Measurements from ENCODE around the gene SPZ1. TPM values are rescaled to one million over a fixed set of nuclear protein-coding genes. Genes with fewer than 3 reads are reported as not detected.

The SPZ1 gene
- total and polyA plus RNA-seq, 2 donors (not counting 1 experiment from before 2014, with no cell fraction given): not detected

- Histone ChIP-seq H3K36me3 (replicated peaks in 1 of 2; ENCODE audit: control extremely low read depth in 1 of 2, control insufficient read depth in 1 of 2, extremely low read depth in 1 of 2, insufficient read depth in 2 of 2, low read length in 1 of 2) (no peaks in the 10 kb centered on the region), H3K27ac (ENCODE audit: low read length in 2 of 2) (no peak overlapping the region), H3K4me1 (ENCODE audit: control insufficient read depth in 2 of 2, insufficient read depth in 2 of 2, low read length in 2 of 2) (no peaks in the 10 kb centered on the region), H4K20me1 (ENCODE audit: control insufficient read depth, insufficient read depth, low read length, poor library complexity, severe bottlenecking) (no peaks in the 10 kb centered on the region), H2AFZ (ENCODE audit: insufficient read depth, low read depth, low read length, poor library complexity, severe bottlenecking) (no peak overlapping the region), H3K79me2 (ENCODE audit: control insufficient read depth, insufficient read depth, low read length) (no peaks in the 10 kb centered on the region), H3K4me3 (ENCODE audit: control extremely low read depth in 1 of 5, extremely low read depth in 1 of 5, insufficient read depth in 1 of 5, low read depth in 2 of 5, low read length in 4 of 5) (no peak overlapping the region), H3K9ac (ENCODE audit: low read length) (no peak overlapping the region), H3K4me2 (replicated peaks; ENCODE audit: low read depth, low read length, poor library complexity, severe bottlenecking) (no peak overlapping the region), H3K9me3 (ENCODE audit: control extremely low read depth in 1 of 3, control insufficient read depth in 2 of 3, insufficient read depth in 1 of 3, low read length in 2 of 3) (no peaks in the 10 kb centered on the region), H3K27me3 (replicated peaks in 1 of 4; ENCODE audit: control extremely low read depth in 1 of 4, control insufficient read depth in 3 of 4, insufficient read depth in 4 of 4, low read length in 3 of 4) (no peaks in the 10 kb centered on the region)
- no peak for ATAC-seq (ENCODE audit: low read depth)
- H3K4me1 Mint-ChIP-seq: no peaks in the 10 kb centered on the region
- H3K4me3 Mint-ChIP-seq: no peak overlapping the region
- ChIA-PET POLR2A (no interaction called here), CTCF (no interaction called here)
- H3K9me3 Mint-ChIP-seq (ENCODE audit: insufficient read depth): peaks cover 3% of the 10 kb centered on the region
- no CpG with 5 or more reads among the region's 1 CpG for WGBS (ENCODE audit: insufficient coverage)
- H3K27ac Mint-ChIP-seq: no peak overlapping the region
- TF ChIP-seq EZH2 (IDR thresholded peaks at IDR 0.05; ENCODE audit: borderline replicate concordance, insufficient read depth, low read depth, low read length, poor library complexity, severe bottlenecking) (no peak), CTCF (IDR thresholded peaks at IDR 0.05) (no peak)
- DNase-seq: no peak
- H3K27me3 Mint-ChIP-seq: peaks cover 13% of the 10 kb centered on the region
- intact Hi-C loops (cut with micrococcal nuclease): no loop called here
Observed at GRCh38 chr5:80324912-80325311, 5.1 kb downstream of the SPZ1 start.

- no peaks in the 10 kb centered on the region for H3K36me3 ChIP-seq (replicated peaks in 1 of 2; ENCODE audit: control extremely low read depth in 1 of 2, control insufficient read depth in 1 of 2, extremely low read depth in 1 of 2, insufficient read depth in 2 of 2, low read length in 1 of 2)
- no peak overlapping the region for H3K9ac ChIP-seq (ENCODE audit: low read length)
- H3K9me3 Mint-ChIP-seq (ENCODE audit: insufficient read depth): peaks cover 3% of the 10 kb centered on the region
- H3K27me3 ChIP-seq (replicated peaks in 1 of 4; ENCODE audit: control extremely low read depth in 1 of 4, control insufficient read depth in 3 of 4, insufficient read depth in 4 of 4, low read length in 3 of 4): no peaks in the 10 kb centered on the region
- H3K9me3 ChIP-seq (ENCODE audit: control extremely low read depth in 1 of 3, control insufficient read depth in 2 of 3, insufficient read depth in 1 of 3, low read length in 2 of 3): no peaks in the 10 kb centered on the region
- H3K27me3 Mint-ChIP-seq: peaks cover 4% of the 10 kb centered on the region
- no peak overlapping the region for H3K27ac ChIP-seq (ENCODE audit: low read length in 2 of 2)
- no peak overlapping the region for H2AFZ ChIP-seq (ENCODE audit: insufficient read depth, low read depth, low read length, poor library complexity, severe bottlenecking)
- WGBS (ENCODE audit: insufficient coverage): no CpG with 5 or more reads among the region's 1 CpG
- H3K4me3 ChIP-seq (ENCODE audit: control extremely low read depth in 1 of 5, extremely low read depth in 1 of 5, insufficient read depth in 1 of 5, low read depth in 2 of 5, low read length in 4 of 5): no peak overlapping the region
- ATAC-seq (ENCODE audit: low read depth) (no peak), DNase-seq (no peak)
- ChIA-PET POLR2A (no interaction called here), CTCF (no interaction called here)
- no peak overlapping the region for H3K4me2 ChIP-seq (replicated peaks; ENCODE audit: low read depth, low read length, poor library complexity, severe bottlenecking)
- TF ChIP-seq CTCF (IDR thresholded peaks at IDR 0.05): no peak
- TF ChIP-seq EZH2 (IDR thresholded peaks at IDR 0.05; ENCODE audit: borderline replicate concordance, insufficient read depth, low read depth, low read length, poor library complexity, severe bottlenecking): no peak
- H3K79me2 ChIP-seq (ENCODE audit: control insufficient read depth, insufficient read depth, low read length): no peaks in the 10 kb centered on the region
- H4K20me1 ChIP-seq (ENCODE audit: control insufficient read depth, insufficient read depth, low read length, poor library complexity, severe bottlenecking): no peaks in the 10 kb centered on the region
- no peak overlapping the region for H3K4me3 Mint-ChIP-seq
- no peaks in the 10 kb centered on the region for H3K4me1 Mint-ChIP-seq
- intact Hi-C loops (cut with micrococcal nuclease): no loop called here
- H3K4me1 ChIP-seq (ENCODE audit: control insufficient read depth in 2 of 2, insufficient read depth in 2 of 2, low read length in 2 of 2): no peaks in the 10 kb centered on the region
- no peak overlapping the region for H3K27ac Mint-ChIP-seq
Observed at GRCh38 chr5:80326468-80326867, 6.7 kb downstream of the SPZ1 start.

All from B cell (primary cell).